ENCODE data around the gene OLFM2. TPM values are rescaled to one million over a fixed set of nuclear protein-coding genes. Genes with fewer than 3 reads are reported as not detected.

Gene OLFM2
- total RNA-seq, 1 experiment from 2014 or later = 75.6 TPM

DNA sequence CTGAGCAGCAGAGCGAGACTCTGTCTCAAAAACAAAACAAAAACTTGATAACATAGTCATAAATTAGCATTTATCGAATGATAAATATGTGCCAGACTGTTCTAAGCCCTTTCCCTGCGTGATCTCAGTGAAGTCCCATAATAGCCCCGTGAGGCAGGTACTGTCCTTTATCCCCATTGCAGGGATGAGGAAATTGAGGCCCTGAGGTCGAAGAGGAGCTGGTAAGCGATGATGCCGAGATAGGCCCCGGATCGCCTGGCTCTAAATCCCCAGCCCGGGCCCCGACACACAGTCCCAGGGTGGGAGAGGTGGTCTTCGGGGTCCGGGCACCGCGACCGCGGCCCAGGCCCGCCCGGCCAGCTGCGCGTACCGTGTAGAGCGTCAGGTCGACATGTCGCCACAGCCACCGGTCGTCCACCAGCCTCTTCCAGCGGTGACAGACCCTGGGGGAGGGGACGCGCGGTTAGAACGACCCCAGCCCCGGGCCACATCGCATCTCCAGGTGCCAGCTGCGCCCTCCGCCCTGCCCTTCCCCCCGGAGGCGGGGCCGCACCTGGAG is 118.1 kb downstream of the OLFM2 start:
- Histone ChIP-seq H3K9me3 (ENCODE audit: control insufficient read depth, low read depth, low read length) (no peaks in the 10 kb centered on the region), H3K27ac (ENCODE audit: insufficient read length, low read depth, low read length) (no peak overlapping the region), H2BK15ac (ENCODE audit: low read depth, low read length) (no peak overlapping the region; the same call in 1 of the 2 replicates), H3K4ac (ENCODE audit: low read depth, low read length) (no peak overlapping the region), H3K23ac (ENCODE audit: insufficient read length, low read depth, low read length) (no peak overlapping the region), H3K18ac (ENCODE audit: insufficient read length, low read depth, low read length) (no peak overlapping the region), H4K5ac (ENCODE audit: insufficient read length, low read depth, low read length) (no peak overlapping the region), H2BK20ac (ENCODE audit: low read depth, low read length, poor library complexity, severe bottlenecking) (no peak overlapping the region), H3T11ph (ENCODE audit: low read length) (no peak overlapping the region), H2AK5ac (ENCODE audit: insufficient read length, low read length) (no peak overlapping the region), H3K9ac (ENCODE audit: extremely low read depth, insufficient read length, low read length) (peak overlapping the region; percentile 90), H2BK5ac (ENCODE audit: insufficient read length, low read length) (no peak overlapping the region), H3K79me1 (ENCODE audit: insufficient read depth, low read depth, low read length, poor library complexity, severe bottlenecking) (peaks cover 16% of the 10 kb centered on the region), H4K8ac (replicated peaks; ENCODE audit: insufficient read length, low read depth, low read length) (no peak overlapping the region), H2BK12ac (ENCODE audit: insufficient read length, low read depth, low read length) (no peak overlapping the region), H3K79me2 (ENCODE audit: insufficient read depth, low read length) (peaks cover 12% of the 10 kb centered on the region; the same call in 1 of the 2 replicates), H3K56ac (ENCODE audit: insufficient read length, low read depth, low read length) (no peak overlapping the region), H3K23me2 (ENCODE audit: insufficient read length, low read depth, low read length, poor library complexity, severe bottlenecking) (peaks cover 7% of the 10 kb centered on the region), H3K14ac (ENCODE audit: insufficient read depth, low read length) (peak overlapping the region; percentile 11; the same call in 1 of the 2 replicates), H2BK120ac (ENCODE audit: low read depth, low read length, poor library complexity, severe bottlenecking) (no peak overlapping the region), H3K4me1 (ENCODE audit: insufficient read depth, low read length) (peaks cover 3% of the 10 kb centered on the region; the same call in 1 of the 2 replicates), H4K20me1 (ENCODE audit: control insufficient read depth, insufficient read depth, insufficient read length) (peaks cover 5% of the 10 kb centered on the region), H4K91ac (ENCODE audit: insufficient read length, low read depth, low read length) (no peak overlapping the region), H3K27me3 (ENCODE audit: insufficient read depth, low read length) (no peaks in the 10 kb centered on the region), H3K4me2 (ENCODE audit: insufficient read depth, insufficient read length, low read length) (peak overlapping the region; percentile 100), H2AFZ (ENCODE audit: low read length) (no peak overlapping the region)
- H3K36me3 Mint-ChIP-seq (ENCODE audit: insufficient read depth in 1 of 3, low read depth in 3 of 3) = peaks cover 32 to 33% (median 32%) of the 10 kb centered on the region in 3 experiments
- peak overlapping the region; percentile 89 to 98 (median 97); a peak in 4 of 7 replicates for H3K27ac Mint-ChIP-seq
- no CpG with 5 or more reads among the region's 39 CpGs for WGBS (ENCODE audit: extremely low coverage, insufficient read length, low lambda C conversion rate)
- H3K4me1 Mint-ChIP-seq = peaks cover 7 to 23% of the 10 kb centered on the region in 2 experiments
- no peaks in the 10 kb centered on the region for H3K27me3 Mint-ChIP-seq (ENCODE audit: low read depth)
- DNase-seq = no peak
- TF ChIP-seq, protein P1, sequence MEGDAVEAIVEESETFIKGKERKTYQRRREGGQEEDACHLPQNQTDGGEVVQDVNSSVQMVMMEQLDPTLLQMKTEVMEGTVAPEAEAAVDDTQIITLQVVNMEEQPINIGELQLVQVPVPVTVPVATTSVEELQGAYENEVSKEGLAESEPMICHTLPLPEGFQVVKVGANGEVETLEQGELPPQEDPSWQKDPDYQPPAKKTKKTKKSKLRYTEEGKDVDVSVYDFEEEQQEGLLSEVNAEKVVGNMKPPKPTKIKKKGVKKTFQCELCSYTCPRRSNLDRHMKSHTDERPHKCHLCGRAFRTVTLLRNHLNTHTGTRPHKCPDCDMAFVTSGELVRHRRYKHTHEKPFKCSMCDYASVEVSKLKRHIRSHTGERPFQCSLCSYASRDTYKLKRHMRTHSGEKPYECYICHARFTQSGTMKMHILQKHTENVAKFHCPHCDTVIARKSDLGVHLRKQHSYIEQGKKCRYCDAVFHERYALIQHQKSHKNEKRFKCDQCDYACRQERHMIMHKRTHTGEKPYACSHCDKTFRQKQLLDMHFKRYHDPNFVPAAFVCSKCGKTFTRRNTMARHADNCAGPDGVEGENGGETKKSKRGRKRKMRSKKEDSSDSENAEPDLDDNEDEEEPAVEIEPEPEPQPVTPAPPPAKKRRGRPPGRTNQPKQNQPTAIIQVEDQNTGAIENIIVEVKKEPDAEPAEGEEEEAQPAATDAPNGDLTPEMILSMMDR (conservative IDR thresholded peaks at IDR 0.05) = no peak
- peaks cover 14 to 15% of the 10 kb centered on the region in 2 experiments for H3K9me3 Mint-ChIP-seq
- H3K4me3 Mint-ChIP-seq = peak overlapping the region; percentile 88 to 94
